Activated CD8-positive, alpha-beta memory T cell treated with anti-CD3 and anti-CD28 coated beads, Interleukin-2, amount 50 U/mL, for 24 hours (primary cell): ENCODE data around the gene PCP2.

Experiments used
- DNase-seq: peaks from one replicate; pipeline ENCODE4 v3.0.0-alpha.2; 2020; ENCODE audit errors: extremely low read depth

Gene PCP2

GRCh38 chr19:7633698-7634097, at the start of gene PCP2:
Gene PCP2, minus strand, starts transcription at chr19:7633719. Its CDS starts 262 bp downstream, at chr19:7633457.
- DNase-seq = no peak

- DNase-seq = no peak
Observed at GRCh38 chr19:7682175-7682855, 48.8 kb upstream of the PCP2 start.

GRCh38 chr19:7681340-7682174, 48.0 kb upstream of the PCP2 start:
- peak; percentile 64 for DNase-seq

GRCh38 chr19:7680606-7681339, 47.3 kb upstream of the PCP2 start, which contains the start of gene TRAPPC5:
Gene TRAPPC5, plus strand, starts transcription at chr19:7680833. Its CDS starts 1,421 bp downstream, at chr19:7682254.
- DNase-seq = peak; percentile 39

GRCh38 chr19:7679771-7680605, 46.5 kb upstream of the PCP2 start:
- no peak for DNase-seq

- DNase-seq = no peak
Observed at GRCh38 chr19:7678971-7679751, 45.6 kb upstream of the PCP2 start.

GRCh38 chr19:7677669-7678311, 44.3 kb upstream of the PCP2 start:
- no peak for DNase-seq

GRCh38 chr19:7676854-7677253, 43.3 kb upstream of the PCP2 start, which contains the start of gene MCEMP1:
Gene MCEMP1, plus strand, starts transcription at chr19:7677090. Its CDS starts 31 bp downstream, at chr19:7677121.
- no peak for DNase-seq

GRCh38 chr19:7676376-7676775, 42.9 kb upstream of the PCP2 start:
- DNase-seq = no peak

GRCh38 chr19:7674010-7675005, 40.8 kb upstream of the PCP2 start:
- DNase-seq = no peak

- no peak for DNase-seq
Observed at GRCh38 chr19:7672522-7672921, 39.0 kb upstream of the PCP2 start.

- DNase-seq = no peak
Observed at GRCh38 chr19:7670790-7671189, 37.3 kb upstream of the PCP2 start.

GRCh38 chr19:7670150-7670783, 36.7 kb upstream of the PCP2 start:
- no peak for DNase-seq

GRCh38 chr19:7669641-7670040, 36.1 kb upstream of the PCP2 start:
- DNase-seq = no peak

- no peak for DNase-seq
Observed at GRCh38 chr19:7668842-7669241, 35.3 kb upstream of the PCP2 start, which contains the start of gene RETN. Gene RETN, plus strand, starts transcription at chr19:7669049. Its CDS starts 278 bp downstream, at chr19:7669327.

GRCh38 chr19:7665076-7665475, 31.6 kb upstream of the PCP2 start:
- DNase-seq = no peak

- DNase-seq = no peak
Observed at GRCh38 chr19:7663706-7664105, 30.2 kb upstream of the PCP2 start.

GRCh38 chr19:7662657-7663056, 29.1 kb upstream of the PCP2 start:
- no peak for DNase-seq
